ENCODE measurements around the gene SNCAIP.

SNCAIP gene

DNA sequence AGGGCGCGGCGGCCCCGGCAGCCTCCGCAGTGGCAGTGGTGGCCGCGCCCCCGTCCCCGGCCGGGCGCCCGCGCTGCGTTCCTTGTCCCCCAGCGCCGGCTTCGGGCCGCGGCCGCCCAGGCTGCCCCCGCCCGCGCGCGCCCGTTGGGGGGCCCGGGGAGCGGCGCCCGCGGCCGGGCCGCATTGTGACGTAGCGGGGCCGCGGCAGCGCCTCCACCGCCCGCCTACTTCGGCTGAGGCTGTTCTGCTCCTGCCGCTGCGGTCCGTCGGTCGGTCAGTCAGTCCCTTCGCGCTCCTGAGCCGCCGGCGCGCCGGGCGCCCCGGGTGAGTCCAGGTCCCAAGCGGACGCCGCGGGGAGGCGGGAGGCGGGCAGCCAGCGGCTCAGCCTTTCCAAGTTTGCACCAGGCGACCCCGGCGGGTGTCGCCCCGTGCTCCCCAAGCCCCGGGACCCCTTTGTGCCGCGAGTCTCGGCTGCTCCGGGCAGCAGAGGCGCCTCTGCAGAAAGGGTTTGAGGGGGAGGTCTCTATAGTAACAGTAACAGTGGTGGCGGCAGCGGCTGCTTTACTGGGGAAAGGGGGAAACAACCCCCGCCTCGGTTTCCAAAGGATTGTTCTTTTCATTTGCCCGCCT, at the start of gene SNCAIP:
Gene SNCAIP, plus strand, starts transcription at position 277 of the 630 bp plus-strand sequence. CDS start 78,898 bp downstream, outside the sequence.
- DNase-seq = no peak

DNA sequence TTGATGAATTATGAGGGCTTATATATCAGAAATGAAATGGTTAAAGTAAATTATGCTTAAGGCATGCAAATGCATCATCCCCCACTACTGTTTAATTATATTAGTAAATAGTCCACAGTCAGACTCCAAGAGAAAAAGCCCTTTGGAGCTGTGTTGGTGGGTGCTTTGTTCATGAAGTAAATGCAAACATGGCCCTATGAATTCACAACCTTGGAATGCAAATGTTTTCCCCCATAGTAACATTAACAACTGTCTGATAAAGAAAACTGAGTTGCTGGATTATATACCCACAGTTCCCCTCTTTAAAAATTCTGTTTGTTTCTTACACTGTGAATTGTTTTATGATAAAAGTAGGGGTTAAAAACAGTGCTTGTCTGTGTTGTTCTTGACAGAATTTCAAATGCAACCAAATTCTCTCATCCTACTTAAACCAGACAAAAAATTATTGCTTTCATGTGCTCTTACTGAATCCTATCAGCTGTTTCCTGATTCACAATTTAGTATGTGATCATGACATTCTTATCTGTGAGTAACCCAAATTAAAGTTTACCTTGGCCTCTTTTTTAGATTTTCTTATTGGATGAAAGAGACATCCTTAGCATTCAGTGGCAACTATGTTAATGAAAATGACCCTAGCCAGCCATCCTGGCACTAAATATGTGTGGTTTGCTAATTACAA, 48.5 kb upstream of the SNCAIP start:
- DNase-seq = no peak

DNA sequence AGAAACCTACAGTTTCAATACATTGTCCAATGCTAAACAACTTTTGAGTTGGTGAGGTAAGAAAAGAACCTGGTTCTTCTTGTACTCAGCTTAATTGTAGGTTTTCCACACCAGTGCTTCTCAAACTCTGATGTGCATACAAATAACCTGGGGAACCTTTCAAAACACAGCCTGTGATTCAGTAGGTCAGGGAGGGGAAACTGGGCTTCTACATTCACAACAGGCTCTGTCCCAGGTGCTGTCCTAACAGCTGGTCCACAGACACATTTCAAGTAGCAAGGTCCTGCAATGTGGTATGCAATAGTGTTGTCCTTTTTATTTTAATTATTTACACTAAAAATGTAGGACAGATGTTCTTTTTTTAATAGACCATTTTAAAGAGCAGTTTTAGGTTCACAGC, 47.4 kb upstream of the SNCAIP start:
- DNase-seq = no peak

GRCh38 chr5:122267185-122267584, 44.9 kb upstream of the SNCAIP start:
- no peak for DNase-seq

DNA sequence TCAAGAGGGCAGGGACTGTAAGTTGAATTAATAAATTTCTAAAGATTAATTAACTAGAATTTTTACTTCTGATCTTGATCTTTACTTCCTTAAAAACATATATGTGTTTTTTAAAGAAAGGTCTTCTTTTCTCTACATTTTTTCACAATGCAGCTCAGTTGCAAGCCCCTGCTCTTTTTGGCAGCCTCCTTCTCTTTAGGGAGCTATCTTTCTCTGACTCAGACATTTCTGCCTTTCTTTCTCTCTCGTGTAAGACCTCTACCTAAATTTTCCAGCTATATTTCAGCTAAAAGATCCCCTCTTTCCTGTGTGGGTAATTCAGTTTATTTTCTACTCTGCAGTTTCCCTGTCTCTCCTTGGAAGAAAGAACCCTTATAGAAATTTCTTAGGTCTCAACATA, 38.3 kb upstream of the SNCAIP start:
- DNase-seq = no peak

DNA sequence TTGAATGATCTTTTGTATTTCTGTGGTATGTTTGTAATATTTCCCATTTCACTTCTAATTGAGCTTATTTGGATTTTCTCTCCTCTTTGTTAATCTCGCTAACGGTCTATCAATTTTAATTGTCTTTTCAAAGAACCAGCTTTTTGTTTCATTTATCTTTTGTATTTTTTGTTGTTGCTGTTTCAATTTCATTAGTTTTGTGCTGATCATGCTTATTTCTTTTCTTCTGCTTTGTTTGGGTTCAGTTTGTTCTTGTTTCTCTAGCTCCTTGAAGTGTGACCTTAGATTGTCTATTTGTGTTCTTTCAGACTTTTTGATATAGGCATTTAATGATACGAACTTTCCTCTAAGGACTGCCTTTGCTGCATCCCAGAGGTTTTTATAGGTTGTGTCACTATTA, 28.4 kb upstream of the SNCAIP start:
- no peak for DNase-seq

- DNase-seq = no peak
These were observed 25.5 kb upstream of the SNCAIP start for GRCh38 chr5:122286541-122286940.

DNA sequence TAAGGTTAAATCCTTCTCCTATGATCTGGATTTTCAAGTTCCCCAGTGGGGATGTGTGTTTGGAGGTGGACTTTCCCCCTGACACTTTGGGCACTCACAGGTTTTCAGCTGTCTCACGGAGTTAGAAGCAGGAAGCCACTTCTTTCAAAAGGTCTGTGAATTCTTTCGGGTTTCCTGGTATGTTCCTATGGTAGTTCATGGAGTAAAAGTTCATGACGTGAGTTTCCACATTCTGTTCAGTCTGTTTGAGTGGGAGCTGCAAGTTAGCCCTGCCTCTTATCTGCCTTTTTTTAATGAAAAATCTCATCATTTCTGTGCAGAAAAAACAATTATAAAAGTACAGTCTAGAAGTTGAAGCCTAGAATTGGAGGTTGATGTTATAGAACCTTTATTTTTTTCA, 24.9 kb upstream of the SNCAIP start:
- no peak for DNase-seq

DNA sequence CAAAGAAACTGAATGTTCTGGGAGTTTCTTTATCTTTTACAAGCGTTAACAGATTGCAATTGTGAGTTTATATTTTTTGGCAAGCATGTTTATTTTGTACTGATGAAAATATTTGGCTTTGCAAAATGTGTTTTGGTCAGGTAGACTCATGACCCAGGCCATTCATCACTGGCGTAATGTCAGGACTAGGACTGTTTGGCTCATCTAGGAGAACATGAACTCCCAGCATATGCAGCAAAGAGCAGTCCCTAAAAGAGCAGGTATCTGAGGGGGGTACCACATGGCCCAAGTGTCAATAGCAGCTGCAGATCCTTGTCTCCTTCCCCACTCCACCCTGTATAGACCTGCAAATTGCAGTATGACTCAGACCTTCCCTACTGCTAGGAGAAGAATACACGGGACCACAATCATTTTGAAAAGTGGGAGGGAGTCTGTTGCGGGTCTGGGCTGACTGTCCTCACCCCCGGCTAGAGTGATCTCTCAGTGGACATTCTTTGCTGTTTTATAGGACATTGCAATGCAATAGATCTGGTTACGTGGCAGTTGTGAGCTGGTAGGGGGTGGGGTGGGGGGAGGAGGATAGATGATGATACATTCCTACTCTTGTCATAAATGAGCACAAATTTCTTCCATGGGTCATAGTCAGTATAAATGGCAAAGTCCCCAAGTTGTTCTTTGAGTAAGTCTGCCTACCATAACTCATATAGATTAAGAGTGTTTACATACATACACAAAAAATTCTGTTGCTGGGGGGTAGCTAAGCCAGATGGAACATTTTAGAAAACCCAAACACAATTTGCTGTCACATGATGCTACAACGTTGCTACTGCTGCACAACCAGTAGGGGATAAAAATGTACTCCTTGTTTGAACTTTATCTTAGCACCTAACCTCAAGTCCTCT, 20.8 kb upstream of the SNCAIP start:
- DNase-seq = no peak

DNA sequence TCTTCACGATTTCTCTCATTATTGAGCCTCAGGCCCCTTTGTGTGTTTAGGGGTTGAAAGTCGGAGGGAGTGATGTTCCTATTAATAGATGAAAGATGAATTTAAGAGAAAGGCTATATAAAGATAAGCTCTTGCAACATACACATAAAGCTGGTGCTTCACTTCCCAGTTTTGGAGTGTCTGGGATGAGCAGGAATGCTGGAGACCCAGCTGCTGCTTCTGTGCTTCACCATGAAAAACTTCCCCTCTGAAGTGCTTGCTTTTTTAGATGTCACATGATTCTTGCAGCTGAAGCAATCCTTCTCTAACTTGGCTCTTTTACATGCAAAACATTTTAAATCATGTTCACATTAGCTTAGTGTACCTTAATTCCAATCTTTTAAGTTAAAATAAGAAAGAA, 19.7 kb upstream of the SNCAIP start:
- DNase-seq = no peak

GRCh38 chr5:122295138-122295537, 16.9 kb upstream of the SNCAIP start:
- DNase-seq = no peak

GRCh38 chr5:122296871-122297270, 15.2 kb upstream of the SNCAIP start:
- DNase-seq = no peak

DNA sequence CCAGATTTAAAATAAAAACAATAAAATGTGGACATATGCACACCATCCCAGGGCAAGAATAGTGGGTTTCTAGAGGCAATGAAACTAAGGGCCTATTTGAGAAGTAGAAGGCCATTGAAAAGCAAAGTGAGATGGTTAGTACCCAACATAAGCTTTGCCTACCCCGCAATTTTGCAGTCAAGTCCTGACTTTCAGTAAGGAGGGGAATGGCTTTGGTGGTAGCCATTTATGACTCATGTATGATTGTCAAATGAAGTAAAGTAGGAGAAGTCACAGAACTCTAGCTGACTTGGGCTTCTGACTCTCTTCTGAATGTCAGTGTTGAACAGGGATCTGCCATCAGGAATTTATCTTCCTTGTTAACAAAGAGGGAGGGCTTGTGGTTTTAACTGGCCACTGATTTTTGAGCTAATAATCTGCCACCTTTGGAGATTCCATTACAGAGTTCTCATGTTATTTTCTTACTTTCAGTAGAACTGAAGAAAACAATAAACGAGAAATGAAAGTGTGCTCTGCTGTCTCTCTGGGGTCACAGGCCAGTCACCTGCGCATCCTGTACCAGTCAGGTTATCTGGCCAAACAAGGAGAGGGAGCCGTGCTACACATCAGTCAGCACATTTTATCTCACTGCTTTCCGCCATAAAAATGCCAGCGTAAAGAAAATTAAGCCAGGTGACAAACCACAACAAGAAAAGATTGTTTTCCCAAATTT, 14.3 kb upstream of the SNCAIP start:
- DNase-seq = no peak

GRCh38 chr5:122300374-122300773, 11.7 kb upstream of the SNCAIP start:
- no peak for DNase-seq

GRCh38 chr5:122301016-122301415, 11.0 kb upstream of the SNCAIP start:
- no peak for DNase-seq

DNA sequence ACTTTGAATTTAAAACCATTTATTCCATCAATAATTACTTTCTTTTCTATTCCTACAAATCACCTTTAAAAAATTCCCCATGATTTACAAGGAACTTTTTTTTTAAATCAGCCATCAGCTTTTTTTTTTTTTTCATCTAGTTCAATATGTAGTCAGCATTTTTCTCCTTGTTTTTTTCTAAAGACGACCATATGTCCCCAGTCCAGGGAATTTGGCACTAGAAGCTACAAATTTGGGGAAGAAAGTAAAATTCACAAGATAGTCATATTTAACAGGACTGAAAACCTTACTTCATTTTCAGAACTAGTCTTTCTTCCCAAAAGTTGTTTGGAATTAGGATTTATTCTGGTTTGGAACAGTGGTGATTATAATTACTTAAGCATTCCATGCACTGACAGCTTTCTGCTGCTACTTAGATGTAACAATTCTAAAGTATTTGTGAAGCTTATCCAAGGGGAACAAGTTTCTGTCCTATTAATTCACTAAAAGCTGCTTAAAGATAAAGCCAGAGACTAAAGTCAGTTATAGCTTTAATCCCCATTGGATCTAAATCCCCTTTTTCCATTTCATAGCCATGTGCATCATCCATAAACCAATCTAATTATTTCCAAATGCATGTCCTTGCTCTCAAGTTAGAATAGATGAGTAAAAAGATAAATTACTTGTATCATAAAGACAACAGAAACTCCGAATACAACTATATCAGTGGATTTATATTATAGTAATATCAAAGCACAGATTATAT, 7.4 kb upstream of the SNCAIP start:
- no peak for DNase-seq

DNA sequence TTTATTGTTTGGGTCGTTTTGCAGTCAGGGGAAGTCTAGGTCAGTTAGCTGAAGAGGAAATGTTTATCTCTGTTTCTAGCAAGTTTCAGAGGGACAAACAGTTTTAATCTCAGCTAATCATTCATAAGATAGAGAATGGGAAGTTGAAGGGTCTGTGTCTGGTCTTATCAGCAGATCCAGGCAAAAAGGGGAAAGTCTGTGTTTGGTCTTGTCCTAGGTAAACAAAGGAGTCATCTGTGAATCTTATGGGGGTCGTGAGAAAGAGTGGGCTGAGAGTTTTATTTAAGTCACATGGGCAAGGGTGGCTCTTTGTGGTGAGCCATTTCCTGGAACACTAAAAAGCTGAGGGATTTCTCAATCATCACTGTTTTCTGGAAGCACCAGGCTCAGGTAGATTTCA, 5.6 kb upstream of the SNCAIP start:
- no peak for DNase-seq

DNA sequence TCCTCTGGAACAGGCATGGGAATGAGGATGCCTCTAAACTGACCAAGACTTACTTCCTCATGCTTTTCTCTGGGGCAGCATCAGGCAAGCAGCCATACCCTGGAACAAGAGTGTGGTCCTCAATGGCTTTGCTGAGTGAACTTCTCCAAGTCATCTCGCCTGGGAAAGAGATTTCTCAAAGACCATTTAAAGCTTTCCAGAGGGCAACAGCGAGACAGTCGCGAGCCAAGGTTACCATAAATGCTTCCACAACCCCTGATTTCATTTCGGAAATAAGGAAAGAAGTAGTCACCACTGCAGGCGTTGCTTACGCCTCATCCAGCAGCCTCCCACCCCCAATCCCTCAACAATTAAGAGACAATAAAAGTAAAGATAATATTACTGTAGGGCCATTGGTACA, 1.1 kb upstream of the SNCAIP start:
- no peak for DNase-seq

GRCh38 chr5:122311497-122311960, 508 bp upstream of the SNCAIP start:
- DNase-seq = no peak

GRCh38 chr5:122312591-122313406, 762 bp downstream of the SNCAIP start:
- no peak for DNase-seq

GRCh38 chr5:122314036-122314435, 2.0 kb downstream of the SNCAIP start:
- no peak for DNase-seq

All from NCI-H1694 (cell line).